Gastrocnemius medialis (tissue), 4 donors: ENCODE data around the gene RNF4. TPM values are rescaled to one million over a fixed set of nuclear protein-coding genes. Genes with fewer than 3 reads are reported as not detected.

ENCODE experiments used
- ATAC-seq, 2 donors: fragments of 150-250 bp; one replicate each; pipeline ENCODE4 v1.9.1; 2016
- DNase-seq, 2 donors: peaks; one replicate each; pipeline ENCODE4 v3.0.0-alpha.2; 2019
- H3K27ac ChIP-seq, 4 donors: fragments of 200-600 bp; sonication (generic); 1 replicate in 1 of 4; 2 replicates in 3 of 4; pipeline ENCODE4 v1.5.1; 2016 to 2018; ENCODE audit warnings: mild to moderate bottlenecking in 2 of 4, moderate library complexity in 1 of 4
- H3K27me3 ChIP-seq, 3 donors: fragments of 200-600 bp; sonication (generic) in 2 of 3; 1 replicate in 1 of 3; 2 replicates in 2 of 3; pipeline versions ENCODE4 v1.5.1 to v1.6.0; 2016 to 2019; ENCODE audit warnings: mild to moderate bottlenecking in 1 of 3, moderate library complexity in 1 of 3
- H3K36me3 ChIP-seq, 2 donors: fragments of 200-600 bp; sonication (generic) in 1 of 2; one replicate each; pipeline ENCODE4 v1.5.1; 2017 to 2018
- H3K4me1 ChIP-seq, 2 donors: fragments of 200-600 bp; sonication (generic) in 1 of 2; one replicate each; pipeline ENCODE4 v1.5.1; 2016 to 2017; ENCODE audit warnings: mild to moderate bottlenecking in 2 of 2
- H3K4me3 ChIP-seq, 4 donors: fragments of 200-600 bp; sonication (generic) in 3 of 4; 1 replicate in 1 of 4; 2 replicates in 3 of 4; pipeline ENCODE4 v1.5.1; 2016 to 2019; ENCODE audit warnings: mild to moderate bottlenecking in 2 of 4
- H3K9me3 ChIP-seq, 3 donors: fragments of 200-600 bp; sonication (generic) in 2 of 3; 1 replicate in 1 of 3; 2 replicates in 2 of 3; pipeline ENCODE4 v1.5.1; 2016 to 2019
- POLR2A ChIP-seq, 2 donors: fragments of 450-650 bp; IDR thresholded peaks; one replicate each; pipeline ENCODE4 v1.6.1; 2017; ENCODE audit warnings: antibody characterized with exemption in 2 of 2, mild to moderate bottlenecking in 2 of 2, moderate library complexity in 2 of 2
- in situ Hi-C, 4 donors: fragments of 200-750 bp; cut with MboI; loops; one replicate each; pipeline versions ENCODE4 v1.15.0 to v1.8.0; 2017; ENCODE audit warnings: low sequenced_read_pairs in 4 of 4
- intact Hi-C: fragments of 100-400 bp; cut with DNase I; formaldehyde crosslinking; loops from one replicate; pipeline ENCODE4 v1.15.1; 2023; ENCODE audit warnings: low total_unique reads
- total RNA-seq, 4 donors: library from RNA; depleted of rRNA; stranded (reverse); fragments of >200 nt; gene quantifications; one replicate each; pipeline versions ENCODE4 v1.1.0 to v1.2.3, GENCODE V29; 2016
- TF ChIP-seq, protein P1 (sequence below), 5 experiments: fragments of 450-650 bp in 3 of 5; fragments of 200-600 bp in 2 of 5; sonication (generic) in 2 of 5; IDR thresholded peaks in 4 of 5; conservative IDR thresholded peaks in 1 of 5; 1 replicate in 4 of 5; 2 replicates in 1 of 5; pipeline ENCODE4 v1.5.1; 2016 to 2019; ENCODE audit warnings: antibody characterized with exemption in 5 of 5, mild to moderate bottlenecking in 3 of 5, moderate library complexity in 3 of 5

RNF4 gene
- total RNA-seq, 4 donors from 2014 or later: 21.7 to 48.7 (median 34.7) TPM

GRCh38 chr4:2515830-2516550 lies 47.1 kb downstream of the RNF4 start:
- Histone ChIP-seq H3K27me3 (no peaks in the 10 kb centered on the region), H3K27ac (peak overlapping the region; percentile 4 to 65 (median 33)), H3K9me3 (no peaks in the 10 kb centered on the region), H3K4me1 (peaks cover 11 to 12% of the 10 kb centered on the region in 2 donors), H3K4me3 (no peak overlapping the region), H3K36me3 (peaks cover 0 to 33% of the 10 kb centered on the region in 2 donors)
- ATAC-seq (peak; percentile 34 to 66), DNase-seq (peak; percentile 14 to 39)
- TF ChIP-seq POLR2A (IDR thresholded peaks at IDR 0.05): no peak
- TF ChIP-seq, protein P1, sequence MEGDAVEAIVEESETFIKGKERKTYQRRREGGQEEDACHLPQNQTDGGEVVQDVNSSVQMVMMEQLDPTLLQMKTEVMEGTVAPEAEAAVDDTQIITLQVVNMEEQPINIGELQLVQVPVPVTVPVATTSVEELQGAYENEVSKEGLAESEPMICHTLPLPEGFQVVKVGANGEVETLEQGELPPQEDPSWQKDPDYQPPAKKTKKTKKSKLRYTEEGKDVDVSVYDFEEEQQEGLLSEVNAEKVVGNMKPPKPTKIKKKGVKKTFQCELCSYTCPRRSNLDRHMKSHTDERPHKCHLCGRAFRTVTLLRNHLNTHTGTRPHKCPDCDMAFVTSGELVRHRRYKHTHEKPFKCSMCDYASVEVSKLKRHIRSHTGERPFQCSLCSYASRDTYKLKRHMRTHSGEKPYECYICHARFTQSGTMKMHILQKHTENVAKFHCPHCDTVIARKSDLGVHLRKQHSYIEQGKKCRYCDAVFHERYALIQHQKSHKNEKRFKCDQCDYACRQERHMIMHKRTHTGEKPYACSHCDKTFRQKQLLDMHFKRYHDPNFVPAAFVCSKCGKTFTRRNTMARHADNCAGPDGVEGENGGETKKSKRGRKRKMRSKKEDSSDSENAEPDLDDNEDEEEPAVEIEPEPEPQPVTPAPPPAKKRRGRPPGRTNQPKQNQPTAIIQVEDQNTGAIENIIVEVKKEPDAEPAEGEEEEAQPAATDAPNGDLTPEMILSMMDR (IDR thresholded peaks at IDR 0.05 in 4 of 5, conservative IDR thresholded peaks at IDR 0.05 in 1 of 5): no peak
- in situ Hi-C loops: no loop called here
- intact Hi-C loops: no loop called here

- H3K9me3 ChIP-seq: no peaks in the 10 kb centered on the region
- no peak for DNase-seq
- no peak for ATAC-seq
- no peak overlapping the region for H3K4me3 ChIP-seq
- no peaks in the 10 kb centered on the region for H3K27me3 ChIP-seq
- H3K27ac ChIP-seq: peak overlapping the region in 1 of 4 donors; percentile 65
- intact Hi-C loops: no loop called here
- TF ChIP-seq, protein P1 (IDR thresholded peaks at IDR 0.05 in 4 of 5, conservative IDR thresholded peaks at IDR 0.05 in 1 of 5): no peak
- no peak for TF ChIP-seq POLR2A (IDR thresholded peaks at IDR 0.05)
- peaks cover 0 to 32% of the 10 kb centered on the region in 2 donors for H3K36me3 ChIP-seq
- H3K4me1 ChIP-seq: peaks cover 11 to 12% of the 10 kb centered on the region in 2 donors
- in situ Hi-C loops: no loop called here
Measured at GRCh38 chr4:2516635-2517034, 47.7 kb downstream of the RNF4 start.

GRCh38 chr4:2526559-2526958 lies 57.7 kb downstream of the RNF4 start:
- Histone ChIP-seq H3K4me3 (no peak overlapping the region), H3K36me3 (no peaks in the 10 kb centered on the region), H3K9me3 (no peaks in the 10 kb centered on the region), H3K27ac (no peak overlapping the region), H3K27me3 (no peaks in the 10 kb centered on the region), H3K4me1 (no peaks in the 10 kb centered on the region)
- intact Hi-C loops (no loop called here), in situ Hi-C loops (no loop called here)
- no peak for DNase-seq
- TF ChIP-seq POLR2A (IDR thresholded peaks at IDR 0.05): no peak
- TF ChIP-seq, protein P1 (IDR thresholded peaks at IDR 0.05 in 4 of 5, conservative IDR thresholded peaks at IDR 0.05 in 1 of 5): no peak
- no peak for ATAC-seq

GRCh38 chr4:2534904-2535375 lies 66.0 kb downstream of the RNF4 start:
- H3K4me3 ChIP-seq: peak overlapping the region; percentile 73 to 89 (median 80)
- intact Hi-C loops: loop anchor here (5.0 to 10.0 kb wide), 2 partner anchors 118 to 330 kb away; partner anchors contain the start of genes CFAP99 and ZFYVE28
- peaks cover 25 to 28% of the 10 kb centered on the region in 2 donors for H3K4me1 ChIP-seq
- no peaks in the 10 kb centered on the region for H3K9me3 ChIP-seq
- no peak for DNase-seq
- no peak for ATAC-seq
- no peaks in the 10 kb centered on the region for H3K36me3 ChIP-seq
- TF ChIP-seq POLR2A (IDR thresholded peaks at IDR 0.05): no peak
- TF ChIP-seq, protein P1 (IDR thresholded peaks at IDR 0.05 in 4 of 5, conservative IDR thresholded peaks at IDR 0.05 in 1 of 5): no peak
- in situ Hi-C loops: no loop called here
- peak overlapping the region; percentile 88 to 97 (median 96) for H3K27ac ChIP-seq
- no peaks in the 10 kb centered on the region for H3K27me3 ChIP-seq
